ENCODE measurements around the gene PLA2G2A.
A peak's percentile ranks its signal among the peaks of the same experiment; 100 is the strongest.
"Not testable (repeated sequence)": the region's sequence is repeated elsewhere in the genome, so short reads cannot be mapped to it uniquely, and the experiment has no call there.

The PLA2G2A gene

GRCh38 chr1:19987719-19988118 lies 8.3 kb upstream of the PLA2G2A start:
- no peak for DNase-seq (ENCODE audit: insufficient read length)
- no peak for FAIRE-seq
- no peak for TF ChIP-seq POLR2A (IDR thresholded peaks at IDR 0.05; ENCODE audit: low read depth, low read length)
- no peak for TF ChIP-seq POLR2AphosphoS5 (IDR thresholded peaks at IDR 0.05; ENCODE audit: low read depth, low read length)
- no peak for TF ChIP-seq TAF1 (IDR thresholded peaks at IDR 0.05; ENCODE audit: borderline replicate concordance, low read depth, low read length)

- not testable (repeated sequence) for FAIRE-seq; DNase-seq (ENCODE audit: insufficient read length)
These were observed 5.1 kb upstream of the PLA2G2A start for GRCh38 chr1:19984409-19985016.

- FAIRE-seq (peak; percentile 53), DNase-seq (ENCODE audit: insufficient read length) (no peak)
These were observed 2.3 kb upstream of the PLA2G2A start for GRCh38 chr1:19981507-19982312.

GRCh38 chr1:19981170-19981506 lies 1.7 kb upstream of the PLA2G2A start:
- DNase-seq (ENCODE audit: insufficient read length) (no peak), FAIRE-seq (no peak)
- TF ChIP-seq TAF1 (IDR thresholded peaks at IDR 0.05; ENCODE audit: borderline replicate concordance, low read depth, low read length) (no peak), POLR2A (IDR thresholded peaks at IDR 0.05; ENCODE audit: low read depth, low read length) (no peak), POLR2AphosphoS5 (IDR thresholded peaks at IDR 0.05; ENCODE audit: low read depth, low read length) (no peak)

More at GRCh38 chr1:19981507-19982312, 2.3 kb upstream of the PLA2G2A start:
- TF ChIP-seq TAF1 (IDR thresholded peaks at IDR 0.05; ENCODE audit: borderline replicate concordance, low read depth, low read length) (no peak), POLR2AphosphoS5 (IDR thresholded peaks at IDR 0.05; ENCODE audit: low read depth, low read length) (no peak), POLR2A (IDR thresholded peaks at IDR 0.05; ENCODE audit: low read depth, low read length) (no peak)

- FAIRE-seq (no peak), DNase-seq (ENCODE audit: insufficient read length) (no peak)
- TF ChIP-seq TAF1 (IDR thresholded peaks at IDR 0.05; ENCODE audit: borderline replicate concordance, low read depth, low read length) (no peak), POLR2A (IDR thresholded peaks at IDR 0.05; ENCODE audit: low read depth, low read length) (no peak), POLR2AphosphoS5 (IDR thresholded peaks at IDR 0.05; ENCODE audit: low read depth, low read length) (no peak)
These were observed 896 bp upstream of the PLA2G2A start for GRCh38 chr1:19980314-19980713.

- TF ChIP-seq TAF1 (IDR thresholded peaks at IDR 0.05; ENCODE audit: borderline replicate concordance, low read depth, low read length) (no peak), POLR2AphosphoS5 (IDR thresholded peaks at IDR 0.05; ENCODE audit: low read depth, low read length) (no peak), POLR2A (IDR thresholded peaks at IDR 0.05; ENCODE audit: low read depth, low read length) (no peak)
- no peak for DNase-seq (ENCODE audit: insufficient read length)
- no peak for FAIRE-seq
These were observed 1.3 kb downstream of the PLA2G2A start for GRCh38 chr1:19978143-19978542.

GRCh38 chr1:19976317-19977003 lies 3.0 kb downstream of the PLA2G2A start:
- no peak for DNase-seq (ENCODE audit: insufficient read length)
- FAIRE-seq, result no peak
- TF ChIP-seq TAF1 (IDR thresholded peaks at IDR 0.05; ENCODE audit: borderline replicate concordance, low read depth, low read length) (no peak), POLR2AphosphoS5 (IDR thresholded peaks at IDR 0.05; ENCODE audit: low read depth, low read length) (no peak), POLR2A (IDR thresholded peaks at IDR 0.05; ENCODE audit: low read depth, low read length) (no peak)

- no peak for DNase-seq (ENCODE audit: insufficient read length)
- TF ChIP-seq TAF1 (IDR thresholded peaks at IDR 0.05; ENCODE audit: borderline replicate concordance, low read depth, low read length) (no peak), POLR2AphosphoS5 (IDR thresholded peaks at IDR 0.05; ENCODE audit: low read depth, low read length) (no peak), POLR2A (IDR thresholded peaks at IDR 0.05; ENCODE audit: low read depth, low read length) (no peak)
- no peak for FAIRE-seq
These were observed 3.8 kb downstream of the PLA2G2A start for GRCh38 chr1:19975423-19976193.

GRCh38 chr1:19974822-19975416 lies 4.5 kb downstream of the PLA2G2A start:
- no peak for DNase-seq (ENCODE audit: insufficient read length)
- FAIRE-seq, result no peak
- TF ChIP-seq TAF1 (IDR thresholded peaks at IDR 0.05; ENCODE audit: borderline replicate concordance, low read depth, low read length) (no peak), POLR2A (IDR thresholded peaks at IDR 0.05; ENCODE audit: low read depth, low read length) (no peak), POLR2AphosphoS5 (IDR thresholded peaks at IDR 0.05; ENCODE audit: low read depth, low read length) (no peak)

- DNase-seq (ENCODE audit: insufficient read length), result no peak
These were observed 5.8 kb downstream of the PLA2G2A start for GRCh38 chr1:19973616-19974015.

GRCh38 chr1:19971664-19972063 lies 7.8 kb downstream of the PLA2G2A start:
- DNase-seq (ENCODE audit: insufficient read length), result no peak
- TF ChIP-seq POLR2A (IDR thresholded peaks at IDR 0.05; ENCODE audit: low read depth, low read length), result no peak
- no peak for TF ChIP-seq TAF1 (IDR thresholded peaks at IDR 0.05; ENCODE audit: borderline replicate concordance, low read depth, low read length)
- no peak for TF ChIP-seq POLR2AphosphoS5 (IDR thresholded peaks at IDR 0.05; ENCODE audit: low read depth, low read length)
- no peak for FAIRE-seq

More at GRCh38 chr1:19973616-19974015, 5.8 kb downstream of the PLA2G2A start:
- TF ChIP-seq POLR2A (IDR thresholded peaks at IDR 0.05; ENCODE audit: low read depth, low read length) (no peak), POLR2AphosphoS5 (IDR thresholded peaks at IDR 0.05; ENCODE audit: low read depth, low read length) (no peak), TAF1 (IDR thresholded peaks at IDR 0.05; ENCODE audit: borderline replicate concordance, low read depth, low read length) (no peak)
- FAIRE-seq, result no peak

Data from GM12892 (cell line).